ENCODE measurements around the gene ANK3.

ANK3 gene

DNA sequence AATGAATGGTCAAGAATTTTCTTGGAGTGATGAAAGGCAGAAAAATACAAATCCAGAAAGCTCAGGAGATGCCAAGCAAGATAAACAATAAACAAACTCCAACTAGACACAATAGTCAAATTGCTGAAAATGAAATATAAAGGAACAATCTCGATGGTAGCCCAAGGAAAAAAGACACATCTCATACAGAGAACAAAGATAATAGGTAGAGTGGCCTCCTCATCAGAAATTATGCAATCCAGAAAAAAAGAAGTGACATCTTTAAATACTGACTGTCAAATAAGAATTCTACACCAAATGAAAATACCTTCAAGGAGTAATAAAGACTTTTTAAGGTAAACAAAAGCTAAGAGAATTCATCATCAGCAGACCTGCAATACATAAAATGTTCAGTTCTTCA is 150.4 kb downstream of the ANK3 start:
- no peak for TF ChIP-seq CTCF (conservative IDR thresholded peaks at IDR 0.05; ENCODE audit: low read depth)
- H3K27ac ChIP-seq = no peak overlapping the region
- ChIA-PET CTCF (interaction anchor here (0.5 kb wide), 1 partner anchor 119 kb away, joined by 4 read pairs; no protein-coding TSS in a partner anchor), POLR2A (ENCODE audit: low non-redundant PET) (no interaction called here)
- DNase-seq (ENCODE audit: low spot score) = no peak

DNA sequence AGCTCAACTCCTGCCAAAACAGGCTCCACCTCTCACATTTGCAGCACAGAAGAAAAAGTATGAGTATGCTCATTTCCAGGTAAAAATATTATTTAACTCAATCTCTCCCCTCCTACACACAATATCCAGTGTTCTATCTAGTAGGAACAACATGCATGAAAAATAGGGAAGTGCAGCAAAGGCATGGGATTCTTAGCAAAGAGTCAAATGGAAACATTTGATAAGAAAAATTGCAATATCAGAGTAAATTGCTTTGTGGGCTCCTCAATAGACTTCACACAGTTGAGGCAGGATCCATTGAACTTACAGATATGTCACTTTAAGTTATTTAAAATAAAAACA is 150.9 kb downstream of the ANK3 start:
- POLR2A ChIA-PET (ENCODE audit: low non-redundant PET) = no interaction called here
- CTCF ChIA-PET = interaction anchor here (0.5 to 1.0 kb wide), 2 partner anchors 120 to 195 kb away, joined by 4 read pairs; no protein-coding TSS in a partner anchor
- TF ChIP-seq CTCF (conservative IDR thresholded peaks at IDR 0.05; ENCODE audit: low read depth) = no peak
- no peak for DNase-seq (ENCODE audit: low spot score)
- H3K27ac ChIP-seq = no peak overlapping the region

- DNase-seq (ENCODE audit: low spot score) = peak; percentile 26
- ChIA-PET CTCF (interaction anchor here (0.5 to 1.0 kb wide), 2 partner anchors 120 to 196 kb away, joined by 4 read pairs; no protein-coding TSS in a partner anchor), POLR2A (ENCODE audit: low non-redundant PET) (no interaction called here)
- H3K27ac ChIP-seq = no peak overlapping the region
- TF ChIP-seq CTCF (conservative IDR thresholded peaks at IDR 0.05; ENCODE audit: low read depth) = no peak; the same call in 1 of the 2 replicates
These were observed 151.5 kb downstream of the ANK3 start for GRCh38 chr10:60237977-60238758.

DNA sequence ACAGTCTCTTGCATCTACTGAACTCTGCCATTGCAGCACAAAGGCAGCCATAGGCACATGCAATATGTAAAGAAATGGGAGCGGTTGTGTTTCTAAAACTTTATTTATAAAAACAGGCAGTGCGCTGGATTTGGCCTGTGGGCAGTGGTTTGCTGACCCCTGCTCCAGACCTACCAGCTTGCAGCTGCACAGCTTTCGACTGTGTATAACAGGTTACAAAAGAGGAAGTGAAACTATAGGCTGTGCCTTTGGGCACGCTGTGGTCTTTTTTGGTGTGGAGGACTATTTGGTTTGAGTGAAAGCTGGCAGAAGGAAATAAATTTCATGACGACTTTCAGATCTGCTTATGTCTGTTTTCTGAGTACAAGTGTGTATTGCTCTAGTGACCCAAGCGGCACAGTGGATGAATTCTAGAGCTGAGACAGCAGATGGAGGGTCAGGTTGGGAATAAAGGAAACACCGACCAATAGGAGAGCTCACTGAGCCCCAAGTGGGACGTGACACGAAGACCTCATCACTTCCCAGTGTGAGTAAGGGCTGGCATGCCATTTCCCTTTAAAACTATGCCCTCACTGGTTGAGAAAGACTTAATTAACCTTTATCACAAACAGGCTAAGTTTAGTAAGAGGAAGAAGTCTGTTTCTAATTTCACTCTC is 152.7 kb downstream of the ANK3 start:
- ChIA-PET CTCF (no interaction called here), POLR2A (ENCODE audit: low non-redundant PET) (no interaction called here)
- no peak for TF ChIP-seq CTCF (conservative IDR thresholded peaks at IDR 0.05; ENCODE audit: low read depth)
- H3K27ac ChIP-seq = no peak overlapping the region
- no peak for DNase-seq (ENCODE audit: low spot score)

GRCh38 chr10:60235001-60235400 is 154.7 kb downstream of the ANK3 start:
- CTCF ChIA-PET = no interaction called here
- peak; percentile 14 for DNase-seq (ENCODE audit: low spot score)
- H3K27ac ChIP-seq = no peak overlapping the region
- no peak for TF ChIP-seq CTCF (conservative IDR thresholded peaks at IDR 0.05; ENCODE audit: low read depth)
- POLR2A ChIA-PET (ENCODE audit: low non-redundant PET) = no interaction called here

DNA sequence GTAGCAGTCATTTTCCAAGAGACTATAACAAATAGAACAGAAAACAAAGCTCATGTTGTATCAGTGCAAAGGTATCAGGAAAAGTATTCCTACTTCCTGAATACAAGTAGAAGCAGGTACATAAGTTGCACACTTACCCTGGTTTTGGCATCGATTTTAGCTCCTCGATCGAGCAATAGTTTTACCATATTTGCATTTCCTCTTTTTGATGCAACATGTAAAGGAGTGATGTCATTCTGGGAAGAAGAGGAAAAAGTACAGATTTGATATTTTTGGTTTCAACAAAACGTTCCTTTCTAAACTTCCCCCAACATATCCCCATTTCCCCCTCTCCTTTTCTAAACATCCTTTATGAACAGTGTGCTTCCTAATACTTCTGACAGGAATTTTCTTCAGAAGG is 155.1 kb downstream of the ANK3 start:
- H3K27ac ChIP-seq = no peak overlapping the region
- CTCF ChIA-PET = no interaction called here

More for the DNA sequence above, 155.1 kb downstream of the ANK3 start:
- no peak for DNase-seq (ENCODE audit: low spot score)
- TF ChIP-seq CTCF (conservative IDR thresholded peaks at IDR 0.05; ENCODE audit: low read depth) = no peak
- POLR2A ChIA-PET (ENCODE audit: low non-redundant PET) = no interaction called here

Data from RWPE1 (cell line).